Measurements from ENCODE around the gene SLIT1. TPM values are rescaled to one million over a fixed set of nuclear protein-coding genes. Genes with fewer than 3 reads are reported as not detected.

The SLIT1 gene
- total RNA-seq, 4 donors from 2014 or later: 0.10 to 0.13 TPM; not detected in 2

DNA sequence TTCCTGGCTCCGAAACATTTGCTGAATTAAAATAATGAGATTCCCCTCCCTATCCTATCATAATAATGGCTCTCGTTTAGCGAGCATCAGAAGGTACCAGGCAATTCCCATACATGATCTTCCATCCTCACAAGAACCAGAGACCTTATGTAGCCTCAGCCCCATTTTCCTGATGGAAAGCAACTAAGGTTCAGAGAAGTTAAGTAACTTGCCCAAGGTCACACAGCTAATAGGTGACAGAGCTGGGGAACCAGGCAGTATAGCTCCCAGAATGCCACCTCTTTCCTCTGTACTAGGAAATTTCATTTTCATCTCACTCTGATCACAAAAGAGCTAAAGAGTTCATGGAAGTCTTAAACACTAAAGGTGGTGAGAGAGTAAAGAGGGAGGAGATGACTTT lies 2.4 kb downstream of the SLIT1 start:
- no peaks in the 10 kb centered on the region for H3K4me1 ChIP-seq
- DNase-seq (no peak), ATAC-seq (no peak)
- no peaks in the 10 kb centered on the region for H3K36me3 ChIP-seq
- no peak overlapping the region for H3K27ac ChIP-seq
- no peaks in the 10 kb centered on the region for H3K9me3 ChIP-seq
- no peak overlapping the region for H3K4me3 ChIP-seq
- peaks cover 40 to 44% (median 43%) of the 10 kb centered on the region in 3 donors for H3K27me3 ChIP-seq
- intact Hi-C loops (cut with DNase I; ENCODE audit: low total_unique reads) (no loop called here), in situ Hi-C loops (cut with MboI; ENCODE audit: low sequenced_read_pairs in 4 of 4) (no loop called here)
- TF ChIP-seq POLR2A (IDR thresholded peaks at IDR 0.05) (no peak), CTCF (IDR thresholded peaks at IDR 0.05 in 4 of 5, conservative IDR thresholded peaks at IDR 0.05 in 1 of 5) (no peak)

- Histone ChIP-seq H3K4me3 (no peak overlapping the region), H3K27me3 (peaks cover 34 to 49% (median 43%) of the 10 kb centered on the region in 3 donors), H3K4me1 (no peaks in the 10 kb centered on the region), H3K36me3 (no peaks in the 10 kb centered on the region), H3K27ac (no peak overlapping the region), H3K9me3 (no peaks in the 10 kb centered on the region)
- TF ChIP-seq CTCF (IDR thresholded peaks at IDR 0.05 in 4 of 5, conservative IDR thresholded peaks at IDR 0.05 in 1 of 5) (no peak), POLR2A (IDR thresholded peaks at IDR 0.05) (no peak)
- ATAC-seq (no peak), DNase-seq (no peak)
- in situ Hi-C loops (cut with MboI; ENCODE audit: low sequenced_read_pairs in 4 of 4): no loop called here
- intact Hi-C loops (cut with DNase I; ENCODE audit: low total_unique reads): no loop called here
Measured at GRCh38 chr10:97182288-97182990, 3.3 kb downstream of the SLIT1 start.

GRCh38 chr10:97180986-97181385 lies 4.8 kb downstream of the SLIT1 start:
- no peaks in the 10 kb centered on the region for H3K9me3 ChIP-seq
- TF ChIP-seq POLR2A (IDR thresholded peaks at IDR 0.05) (no peak), CTCF (IDR thresholded peaks at IDR 0.05 in 4 of 5, conservative IDR thresholded peaks at IDR 0.05 in 1 of 5) (no peak)
- DNase-seq (no peak), ATAC-seq (no peak)
- no peaks in the 10 kb centered on the region for H3K36me3 ChIP-seq
- intact Hi-C loops (cut with DNase I; ENCODE audit: low total_unique reads): no loop called here
- in situ Hi-C loops (cut with MboI; ENCODE audit: low sequenced_read_pairs in 4 of 4): no loop called here
- no peak overlapping the region for H3K27ac ChIP-seq
- no peak overlapping the region for H3K4me3 ChIP-seq
- H3K27me3 ChIP-seq: peaks cover 30 to 42% (median 34%) of the 10 kb centered on the region in 3 donors
- H3K4me1 ChIP-seq: no peaks in the 10 kb centered on the region

- no peak for ATAC-seq
- no peaks in the 10 kb centered on the region for H3K9me3 ChIP-seq
- intact Hi-C loops (cut with DNase I; ENCODE audit: low total_unique reads) (no loop called here), in situ Hi-C loops (cut with MboI; ENCODE audit: low sequenced_read_pairs in 4 of 4) (no loop called here)
- no peak for DNase-seq
- no peaks in the 10 kb centered on the region for H3K36me3 ChIP-seq
- no peak for TF ChIP-seq CTCF (IDR thresholded peaks at IDR 0.05 in 4 of 5, conservative IDR thresholded peaks at IDR 0.05 in 1 of 5)
- no peak for TF ChIP-seq POLR2A (IDR thresholded peaks at IDR 0.05)
- no peak overlapping the region for H3K27ac ChIP-seq
- H3K27me3 ChIP-seq: peaks cover 24 to 37% (median 28%) of the 10 kb centered on the region in 3 donors
- no peaks in the 10 kb centered on the region for H3K4me1 ChIP-seq
- no peak overlapping the region for H3K4me3 ChIP-seq
Measured at GRCh38 chr10:97180363-97180755, 5.4 kb downstream of the SLIT1 start.
